Subcutaneous adipose tissue (tissue), 4 donors: ENCODE measurements around the gene CSF2RB. TPM values are rescaled to one million over a fixed set of nuclear protein-coding genes. Genes with fewer than 3 reads are reported as not detected.

ENCODE experiments used
- total RNA-seq, 4 donors: library from RNA; depleted of rRNA; stranded (reverse); fragments of >200 nt; gene quantifications; one replicate each; pipeline ENCODE4 v1.1.0, GENCODE V29; 2016
- TF ChIP-seq, protein P1 (sequence below): fragments of 450-650 bp; IDR thresholded peaks from one replicate; pipeline ENCODE4 v1.5.1; 2016; ENCODE audit warnings: low read depth, mild to moderate bottlenecking, control low read depth, antibody characterized with exemption, moderate library complexity

CSF2RB gene
- total RNA-seq, 4 donors from 2014 or later = 5.8 to 11.7 (median 10.5) TPM

DNA sequence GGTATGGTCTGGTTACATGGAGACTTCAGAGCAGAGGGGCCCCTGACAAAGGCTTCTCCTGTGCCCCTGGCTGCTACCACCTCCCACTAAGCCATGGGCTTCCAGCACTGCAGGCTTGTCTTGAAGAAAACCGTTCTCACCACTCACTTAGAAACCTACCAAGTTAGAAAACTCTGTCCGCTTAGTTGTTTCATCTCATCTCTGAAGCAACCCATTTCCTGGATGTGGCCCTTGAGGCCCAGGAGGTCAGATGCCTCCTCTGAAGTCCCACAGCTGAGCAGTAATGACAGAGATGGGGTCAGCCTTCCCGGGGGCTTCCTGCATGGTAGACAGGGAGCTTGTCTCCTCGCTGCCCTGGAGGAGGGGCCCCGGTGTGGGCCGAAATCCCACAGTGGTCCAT lies 12.9 kb downstream of the CSF2RB start:
- TF ChIP-seq, protein P1, sequence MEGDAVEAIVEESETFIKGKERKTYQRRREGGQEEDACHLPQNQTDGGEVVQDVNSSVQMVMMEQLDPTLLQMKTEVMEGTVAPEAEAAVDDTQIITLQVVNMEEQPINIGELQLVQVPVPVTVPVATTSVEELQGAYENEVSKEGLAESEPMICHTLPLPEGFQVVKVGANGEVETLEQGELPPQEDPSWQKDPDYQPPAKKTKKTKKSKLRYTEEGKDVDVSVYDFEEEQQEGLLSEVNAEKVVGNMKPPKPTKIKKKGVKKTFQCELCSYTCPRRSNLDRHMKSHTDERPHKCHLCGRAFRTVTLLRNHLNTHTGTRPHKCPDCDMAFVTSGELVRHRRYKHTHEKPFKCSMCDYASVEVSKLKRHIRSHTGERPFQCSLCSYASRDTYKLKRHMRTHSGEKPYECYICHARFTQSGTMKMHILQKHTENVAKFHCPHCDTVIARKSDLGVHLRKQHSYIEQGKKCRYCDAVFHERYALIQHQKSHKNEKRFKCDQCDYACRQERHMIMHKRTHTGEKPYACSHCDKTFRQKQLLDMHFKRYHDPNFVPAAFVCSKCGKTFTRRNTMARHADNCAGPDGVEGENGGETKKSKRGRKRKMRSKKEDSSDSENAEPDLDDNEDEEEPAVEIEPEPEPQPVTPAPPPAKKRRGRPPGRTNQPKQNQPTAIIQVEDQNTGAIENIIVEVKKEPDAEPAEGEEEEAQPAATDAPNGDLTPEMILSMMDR = no peak

DNA sequence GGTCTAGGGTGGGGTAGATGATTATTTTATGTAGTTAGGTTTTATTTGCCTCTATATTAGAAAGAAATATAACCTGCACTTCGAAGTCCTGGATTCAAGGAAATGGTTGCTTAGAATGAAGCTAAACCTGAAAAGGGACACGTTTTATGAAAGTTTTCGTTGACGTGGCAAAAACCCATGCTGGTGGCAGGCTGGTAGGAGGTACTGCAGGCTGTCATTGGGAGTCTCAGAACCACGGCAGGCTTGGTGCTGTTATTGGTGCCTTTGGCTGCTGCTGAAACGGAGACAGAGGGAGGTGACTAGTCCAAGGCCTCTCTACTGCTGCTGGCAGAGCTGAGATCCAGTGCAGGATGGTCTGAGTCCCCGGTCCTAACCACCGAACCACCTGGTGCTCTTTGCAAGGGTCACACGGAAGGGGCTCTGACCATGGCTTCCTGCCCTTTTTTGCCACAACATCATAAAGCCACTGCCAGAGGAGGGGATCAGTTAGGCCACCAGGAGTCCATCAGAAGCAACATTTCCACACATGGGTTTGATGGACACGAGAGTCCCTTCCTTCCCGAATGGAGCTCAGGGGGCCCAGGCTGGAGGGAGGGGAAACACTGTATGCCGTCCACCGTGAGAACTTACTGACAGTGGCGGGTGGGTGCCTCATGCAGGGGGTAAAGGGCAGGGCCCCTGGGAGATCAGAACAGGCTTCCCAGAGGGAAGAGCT lies 13.4 kb downstream of the CSF2RB start:
- TF ChIP-seq, protein P1 = no peak

DNA sequence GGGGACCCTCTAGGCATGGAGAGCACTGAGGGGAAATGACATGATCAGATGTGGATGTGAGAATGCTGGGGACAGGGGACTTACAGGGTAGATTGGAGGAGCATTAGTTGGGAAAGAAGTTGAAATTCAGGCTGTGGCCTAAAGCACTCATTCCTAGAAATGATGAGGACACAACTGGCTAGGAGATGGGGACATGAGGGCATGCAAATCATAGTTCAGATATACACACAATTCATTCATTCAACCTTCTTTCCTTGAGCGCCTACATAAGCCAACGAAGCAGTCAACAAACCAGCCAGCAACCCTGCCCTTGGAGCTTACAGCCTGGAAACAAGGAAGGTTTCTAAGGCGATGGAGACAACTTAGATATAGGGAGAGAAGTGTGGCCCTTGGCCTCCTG lies 14.2 kb downstream of the CSF2RB start:
- TF ChIP-seq, protein P1 = no peak

DNA sequence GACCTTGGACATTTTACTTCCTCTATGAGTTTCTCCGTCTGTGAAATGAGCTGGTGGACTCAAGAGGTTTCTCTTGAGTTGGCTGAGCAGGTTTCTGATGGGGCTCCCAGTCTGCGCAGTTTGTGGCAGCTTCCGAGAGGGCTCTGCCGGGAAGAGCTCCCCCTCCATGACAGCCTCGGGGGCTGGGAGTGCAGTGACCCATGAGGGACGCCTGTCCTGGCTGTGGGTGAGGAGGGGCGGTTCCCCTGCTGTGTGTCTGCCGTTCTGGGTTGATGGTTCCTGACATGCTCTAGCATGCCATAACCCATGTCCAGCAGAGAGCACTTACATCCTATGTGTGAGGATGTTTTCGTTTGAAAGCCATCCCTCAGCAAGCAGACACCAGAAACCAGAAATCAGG lies 14.8 kb downstream of the CSF2RB start:
- TF ChIP-seq, protein P1 = no peak

DNA sequence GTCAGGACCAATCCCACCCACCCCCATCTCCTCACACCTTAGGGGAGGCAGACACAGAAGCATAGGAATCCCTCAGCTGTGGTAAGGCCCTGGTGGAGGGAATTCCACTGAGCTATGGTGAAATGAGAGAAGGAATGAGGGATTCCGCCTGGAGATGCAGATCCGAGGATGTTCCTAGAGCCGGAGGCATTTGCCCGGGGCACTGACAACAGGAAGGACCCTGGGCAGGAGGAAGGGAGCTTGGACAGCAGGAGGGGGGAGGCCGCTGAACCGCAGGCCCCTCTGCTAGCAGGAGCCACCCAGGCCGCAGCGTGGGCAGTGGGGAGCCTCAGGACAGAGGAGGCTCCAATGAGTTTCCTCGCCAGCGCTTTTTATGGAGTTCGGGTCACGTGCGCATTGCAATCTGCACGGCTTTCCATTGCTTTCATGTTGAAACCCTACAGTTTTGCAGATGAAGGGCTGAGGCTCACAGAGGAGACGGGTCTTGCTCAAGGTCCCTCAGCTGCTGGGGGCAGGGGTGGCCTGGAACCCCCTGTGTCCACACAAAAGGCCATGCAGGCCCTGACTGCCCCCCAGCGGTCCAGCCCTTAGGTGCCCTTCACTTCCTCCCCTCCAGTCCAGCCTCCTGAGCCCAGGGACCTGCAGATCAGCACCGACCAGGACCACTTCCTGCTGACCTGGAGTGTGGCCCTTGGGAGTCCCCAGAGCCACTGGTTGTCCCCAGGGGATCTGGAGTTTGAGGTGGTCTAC lies 15.5 kb downstream of the CSF2RB start:
- TF ChIP-seq, protein P1 = no peak

DNA sequence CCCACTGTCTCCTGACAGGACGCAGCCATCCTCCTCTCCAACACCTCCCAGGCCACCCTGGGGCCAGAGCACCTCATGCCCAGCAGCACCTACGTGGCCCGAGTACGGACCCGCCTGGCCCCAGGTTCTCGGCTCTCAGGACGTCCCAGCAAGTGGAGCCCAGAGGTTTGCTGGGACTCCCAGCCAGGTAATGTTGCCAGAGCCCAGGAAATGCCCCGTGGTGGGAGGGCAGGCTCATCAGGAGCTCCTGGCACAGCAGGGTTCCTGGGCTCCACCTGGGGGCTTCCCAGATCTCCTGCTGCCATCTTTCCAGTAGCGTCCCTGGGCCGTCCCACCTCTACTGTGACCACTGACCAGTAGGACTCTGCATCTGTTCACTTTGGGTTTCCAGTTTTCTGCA lies 16.2 kb downstream of the CSF2RB start:
- TF ChIP-seq, protein P1 = no peak
